ENCODE data around the gene SAT2.
A peak's percentile ranks its signal among the peaks of the same experiment; 100 is the strongest.
"Not testable (repeated sequence)": the region's sequence is repeated elsewhere in the genome, so short reads cannot be mapped to it uniquely, and the experiment has no call there.

Gene SAT2

GRCh38 chr17:7629939-7630571 lies 2.4 kb upstream of the SAT2 start, which contains the start of gene SHBG:
Gene SHBG, plus strand, starts transcription at chr17:7630135. Its CDS starts 38 bp downstream, at chr17:7630173.
- Histone ChIP-seq H3K4ac (ENCODE audit: low read length) (no peak within 1 kb of the TSS), H3K9me3 (replicated peaks in 1 of 2; ENCODE audit: control insufficient read depth in 2 of 2, insufficient read depth in 1 of 2, low read depth in 1 of 2, low read length in 2 of 2) (no peaks in the 10 kb centered on the region), H3K14ac (ENCODE audit: low read length) (peak within 1 kb of the TSS; percentile 63), H3K9ac (ENCODE audit: low read depth, low read length, poor library complexity) (peak within 1 kb of the TSS; percentile 33), H3K27me3 (ENCODE audit: control insufficient read depth in 3 of 3, insufficient read depth in 3 of 3, low read depth in 1 of 3, low read length in 3 of 3) (no peaks in the 10 kb centered on the region), H3K4me3 (ENCODE audit: low read length in 2 of 2) (no peak within 1 kb of the TSS), H2BK120ac (ENCODE audit: low read depth, low read length) (no peak within 1 kb of the TSS), H4K91ac (ENCODE audit: low read depth, low read length, poor library complexity) (peak within 1 kb of the TSS; percentile 82), H3K4me2 (ENCODE audit: insufficient read depth, low read length, poor library complexity, severe bottlenecking) (no peak within 1 kb of the TSS), H3K36me3 (replicated peaks in 1 of 2; ENCODE audit: control insufficient read depth in 2 of 2, insufficient read depth in 2 of 2, low read length in 2 of 2) (peaks cover 0 to 7% of the 10 kb centered on the region in 2 donors), H3K27ac (replicated peaks; ENCODE audit: low read length) (no peak within 1 kb of the TSS), H2BK5ac (ENCODE audit: low read length) (no peak within 1 kb of the TSS), H4K8ac (ENCODE audit: low read depth, low read length) (no peak within 1 kb of the TSS), H2AK5ac (ENCODE audit: low read depth, low read length) (peak within 1 kb of the TSS; percentile 99), H3K4me1 (ENCODE audit: control insufficient read depth in 2 of 2, insufficient read depth in 1 of 2, low read depth in 1 of 2, low read length in 2 of 2) (peaks cover 8 to 19% of the 10 kb centered on the region in 2 donors), H2AFZ (ENCODE audit: low read length) (peak within 1 kb of the TSS; percentile 67), H3K18ac (ENCODE audit: low read length) (peak within 1 kb of the TSS; percentile 81), H2BK12ac (ENCODE audit: low read length) (peak within 1 kb of the TSS; percentile 46), H3K23ac (ENCODE audit: low read depth, low read length, poor library complexity) (peak within 1 kb of the TSS; percentile 13), H2BK15ac (ENCODE audit: low read length) (peak within 1 kb of the TSS; percentile 16), H3K79me1 (ENCODE audit: low read depth, low read length) (no peaks in the 10 kb centered on the region)
- WGBS, 2 donors (ENCODE audit: extremely low coverage in 2 of 2, insufficient read length in 2 of 2, insufficient replicate concordance in 1 of 2), result no CpG with 5 or more reads among the region's 13 CpGs
- no peak for DNase-seq (ENCODE audit: low spot score)

DNA sequence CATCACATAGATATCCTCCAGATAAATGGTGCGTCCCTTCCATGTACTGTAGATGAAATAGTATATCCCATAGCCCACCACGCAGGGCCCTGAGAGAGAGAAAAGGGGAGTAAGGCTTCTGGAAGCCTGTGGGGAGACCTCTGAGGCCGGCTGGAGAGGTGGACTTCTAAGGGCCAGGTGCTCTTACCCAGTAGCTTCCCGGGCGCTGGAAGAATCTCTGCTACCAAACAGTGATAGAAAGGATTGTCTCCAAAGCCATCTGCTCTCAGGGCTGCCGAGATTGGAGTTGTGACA lies 718 bp downstream of the SAT2 start:
- H3K23ac ChIP-seq (ENCODE audit: low read depth, low read length, poor library complexity), result no peak overlapping the region
- no peak overlapping the region for H3K14ac ChIP-seq (ENCODE audit: low read length)
- H2BK5ac ChIP-seq (ENCODE audit: low read length), result peak overlapping the region; percentile 62
- H3K9me3 ChIP-seq (replicated peaks in 1 of 2; ENCODE audit: control insufficient read depth in 2 of 2, insufficient read depth in 1 of 2, low read depth in 1 of 2, low read length in 2 of 2), result no peaks in the 10 kb centered on the region
- H3K27me3 ChIP-seq (ENCODE audit: control insufficient read depth in 3 of 3, insufficient read depth in 3 of 3, low read depth in 1 of 3, low read length in 3 of 3), result no peaks in the 10 kb centered on the region
- H3K4ac ChIP-seq (ENCODE audit: low read length), result no peak overlapping the region
- H3K18ac ChIP-seq (ENCODE audit: low read length), result peak overlapping the region; percentile 84
- no peak overlapping the region for H4K8ac ChIP-seq (ENCODE audit: low read depth, low read length)
- WGBS, 2 donors (ENCODE audit: extremely low coverage in 2 of 2, insufficient read length in 2 of 2, insufficient replicate concordance in 1 of 2), result no CpG with 5 or more reads among the region's 6 CpGs
- H3K79me1 ChIP-seq (ENCODE audit: low read depth, low read length), result no peaks in the 10 kb centered on the region
- H4K91ac ChIP-seq (ENCODE audit: low read depth, low read length, poor library complexity), result no peak overlapping the region
- no peak overlapping the region for H2BK120ac ChIP-seq (ENCODE audit: low read depth, low read length)
- H2BK12ac ChIP-seq (ENCODE audit: low read length), result no peak overlapping the region
- H2BK15ac ChIP-seq (ENCODE audit: low read length), result no peak overlapping the region
- peak overlapping the region; percentile 92 for H3K27ac ChIP-seq (replicated peaks; ENCODE audit: low read length)
- no peak overlapping the region for H2AK5ac ChIP-seq (ENCODE audit: low read depth, low read length)
- H3K36me3 ChIP-seq (replicated peaks in 1 of 2; ENCODE audit: control insufficient read depth in 2 of 2, insufficient read depth in 2 of 2, low read length in 2 of 2), result peaks cover 0 to 7% of the 10 kb centered on the region in 2 donors
- peak overlapping the region; percentile 84 to 89 for H3K4me3 ChIP-seq (ENCODE audit: low read length in 2 of 2)
- H2AFZ ChIP-seq (ENCODE audit: low read length), result peak overlapping the region; percentile 95
- peak overlapping the region; percentile 73 for H3K4me2 ChIP-seq (ENCODE audit: insufficient read depth, low read length, poor library complexity, severe bottlenecking)
- H3K9ac ChIP-seq (ENCODE audit: low read depth, low read length, poor library complexity), result peak overlapping the region; percentile 46
- peaks cover 8 to 13% of the 10 kb centered on the region in 2 donors for H3K4me1 ChIP-seq (ENCODE audit: control insufficient read depth in 2 of 2, insufficient read depth in 1 of 2, low read depth in 1 of 2, low read length in 2 of 2)
- DNase-seq (ENCODE audit: low spot score), result no peak

- Histone ChIP-seq H3K27ac (replicated peaks; ENCODE audit: low read length) (no peak overlapping the region), H3K27me3 (ENCODE audit: control insufficient read depth in 3 of 3, insufficient read depth in 3 of 3, low read depth in 1 of 3, low read length in 3 of 3) (no peaks in the 10 kb centered on the region)
- no CpG with 5 or more reads among the region's 7 CpGs for WGBS, 2 donors (ENCODE audit: extremely low coverage in 2 of 2, insufficient read length in 2 of 2, insufficient replicate concordance in 1 of 2)
Measured at GRCh38 chr17:7626307-7626706, 1.3 kb downstream of the SAT2 start.

DNA sequence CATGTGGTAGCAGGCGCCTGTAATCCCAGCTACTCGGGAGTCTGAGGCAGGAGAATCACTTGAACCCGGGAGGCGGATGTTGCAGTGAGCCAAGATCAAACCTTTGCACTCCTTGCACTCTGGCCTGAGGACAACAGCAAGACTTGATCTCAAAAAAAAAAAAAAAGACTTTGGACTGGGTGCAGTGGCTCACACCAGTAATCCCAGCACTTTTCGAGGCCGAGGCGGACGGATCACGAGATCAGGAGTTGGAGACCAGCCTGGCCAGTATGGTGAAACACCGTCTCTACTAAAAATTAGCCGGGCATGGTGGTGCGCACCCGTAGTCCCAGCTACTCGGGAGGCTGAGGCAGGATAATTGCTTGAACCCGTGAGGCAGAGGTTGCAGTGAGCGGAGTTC lies 1.9 kb downstream of the SAT2 start:
- not testable (repeated sequence) for H3K27me3 ChIP-seq (ENCODE audit: control insufficient read depth in 3 of 3, insufficient read depth in 3 of 3, low read depth in 1 of 3, low read length in 3 of 3); H2BK12ac ChIP-seq (ENCODE audit: low read length); H3K27ac ChIP-seq (replicated peaks; ENCODE audit: low read length); H3K23ac ChIP-seq (ENCODE audit: low read depth, low read length, poor library complexity); H3K4me3 ChIP-seq (ENCODE audit: low read length in 2 of 2); H2BK15ac ChIP-seq (ENCODE audit: low read length); H3K4ac ChIP-seq (ENCODE audit: low read length); H3K18ac ChIP-seq (ENCODE audit: low read length); H2AFZ ChIP-seq (ENCODE audit: low read length); H4K91ac ChIP-seq (ENCODE audit: low read depth, low read length, poor library complexity); DNase-seq (ENCODE audit: low spot score); H3K4me2 ChIP-seq (ENCODE audit: insufficient read depth, low read length, poor library complexity, severe bottlenecking); H2BK5ac ChIP-seq (ENCODE audit: low read length); H2BK120ac ChIP-seq (ENCODE audit: low read depth, low read length); H4K8ac ChIP-seq (ENCODE audit: low read depth, low read length); H3K36me3 ChIP-seq (replicated peaks in 1 of 2; ENCODE audit: control insufficient read depth in 2 of 2, insufficient read depth in 2 of 2, low read length in 2 of 2); H3K9ac ChIP-seq (ENCODE audit: low read depth, low read length, poor library complexity); H3K9me3 ChIP-seq (replicated peaks in 1 of 2; ENCODE audit: control insufficient read depth in 2 of 2, insufficient read depth in 1 of 2, low read depth in 1 of 2, low read length in 2 of 2); H2AK5ac ChIP-seq (ENCODE audit: low read depth, low read length); H3K79me1 ChIP-seq (ENCODE audit: low read depth, low read length); H3K14ac ChIP-seq (ENCODE audit: low read length)
- no CpG with 5 or more reads among the region's 16 CpGs for WGBS, 2 donors (ENCODE audit: extremely low coverage in 2 of 2, insufficient read length in 2 of 2, insufficient replicate concordance in 1 of 2)
- H3K4me1 ChIP-seq (ENCODE audit: control insufficient read depth in 2 of 2, insufficient read depth in 1 of 2, low read depth in 1 of 2, low read length in 2 of 2), result peaks cover 8 to 13% of the 10 kb centered on the region in 2 donors

More at GRCh38 chr17:7626307-7626706, 1.3 kb downstream of the SAT2 start:
- Histone ChIP-seq H3K4me1 (ENCODE audit: control insufficient read depth in 2 of 2, insufficient read depth in 1 of 2, low read depth in 1 of 2, low read length in 2 of 2) (peaks cover 8 to 13% of the 10 kb centered on the region in 2 donors), H2BK12ac (ENCODE audit: low read length) (no peak overlapping the region), H3K9ac (ENCODE audit: low read depth, low read length, poor library complexity) (no peak overlapping the region), H3K4me3 (ENCODE audit: low read length in 2 of 2) (peak overlapping the region in 1 of 2 donors; percentile 84), H3K36me3 (replicated peaks in 1 of 2; ENCODE audit: control insufficient read depth in 2 of 2, insufficient read depth in 2 of 2, low read length in 2 of 2) (peaks cover 0 to 7% of the 10 kb centered on the region in 2 donors), H3K4ac (ENCODE audit: low read length) (no peak overlapping the region), H3K14ac (ENCODE audit: low read length) (no peak overlapping the region), H2BK120ac (ENCODE audit: low read depth, low read length) (no peak overlapping the region), H3K23ac (ENCODE audit: low read depth, low read length, poor library complexity) (no peak overlapping the region), H3K9me3 (replicated peaks in 1 of 2; ENCODE audit: control insufficient read depth in 2 of 2, insufficient read depth in 1 of 2, low read depth in 1 of 2, low read length in 2 of 2) (no peaks in the 10 kb centered on the region), H3K79me1 (ENCODE audit: low read depth, low read length) (no peaks in the 10 kb centered on the region), H4K8ac (ENCODE audit: low read depth, low read length) (no peak overlapping the region), H3K4me2 (ENCODE audit: insufficient read depth, low read length, poor library complexity, severe bottlenecking) (no peak overlapping the region), H2AK5ac (ENCODE audit: low read depth, low read length) (no peak overlapping the region), H2BK15ac (ENCODE audit: low read length) (no peak overlapping the region), H3K18ac (ENCODE audit: low read length) (no peak overlapping the region), H2AFZ (ENCODE audit: low read length) (no peak overlapping the region), H4K91ac (ENCODE audit: low read depth, low read length, poor library complexity) (no peak overlapping the region), H2BK5ac (ENCODE audit: low read length) (no peak overlapping the region)
- no peak for DNase-seq (ENCODE audit: low spot score)

All from neuronal stem cell (in vitro differentiated cells).